Activated CD4-positive, alpha-beta T cell treated with anti-CD3 and anti-CD28 coated beads, Interleukin-10, Interleukin-2, amounts not matched to agents 100 ng/mL and 50 ng/mL, durations not matched to agents 16 hours and 8 hours (primary cell): ENCODE measurements around the gene TATDN3.
"Not testable (repeated sequence)": the region's sequence is repeated elsewhere in the genome, so short reads cannot be mapped to it uniquely, and the experiment has no call there.

Source experiments
- DNase-seq: peaks from one replicate; pipeline ENCODE4 v3.0.0-alpha.2; 2020

TATDN3 gene

GRCh38 chr1:212777151-212777550 is 14.5 kb upstream of the TATDN3 start:
- no peak for DNase-seq

- DNase-seq, result not testable (repeated sequence)
These were observed 12.6 kb upstream of the TATDN3 start for GRCh38 chr1:212779086-212779485.

- DNase-seq, result peak; percentile 16
These were observed 10.9 kb upstream of the TATDN3 start for GRCh38 chr1:212780759-212781158.

GRCh38 chr1:212781225-212781624 is 10.5 kb upstream of the TATDN3 start:
- DNase-seq, result no peak

GRCh38 chr1:212782422-212783154 is 9.1 kb upstream of the TATDN3 start:
- peak; percentile 26 for DNase-seq

GRCh38 chr1:212783976-212784375 is 7.7 kb upstream of the TATDN3 start:
- DNase-seq, result no peak

GRCh38 chr1:212785871-212786270 is 5.8 kb upstream of the TATDN3 start:
- DNase-seq, result no peak

GRCh38 chr1:212791261-212791675 is 426 bp upstream of the TATDN3 start:
- no peak for DNase-seq

- DNase-seq, result no peak
These were observed 758 bp downstream of the TATDN3 start for GRCh38 chr1:212792396-212792908.

- DNase-seq, result peak; percentile 13
These were observed 2.9 kb downstream of the TATDN3 start for GRCh38 chr1:212794561-212795014.

- no peak for DNase-seq
These were observed 6.0 kb downstream of the TATDN3 start for GRCh38 chr1:212797681-212798080.

- DNase-seq, result no peak
These were observed 14.1 kb downstream of the TATDN3 start for GRCh38 chr1:212805767-212806166.

- peak; percentile 20 for DNase-seq
These were observed 23.0 kb downstream of the TATDN3 start for GRCh38 chr1:212814537-212815334.

- DNase-seq, result no peak
These were observed 25.0 kb downstream of the TATDN3 start for GRCh38 chr1:212816567-212817278.

- no peak for DNase-seq
These were observed 28.0 kb downstream of the TATDN3 start for GRCh38 chr1:212819726-212820125.

GRCh38 chr1:212820969-212821368 is 29.3 kb downstream of the TATDN3 start:
- no peak for DNase-seq

- DNase-seq, result no peak
These were observed 31.3 kb downstream of the TATDN3 start for GRCh38 chr1:212822956-212823355.

GRCh38 chr1:212824201-212824600 is 32.5 kb downstream of the TATDN3 start:
- DNase-seq, result no peak

GRCh38 chr1:212825798-212826452 is 34.2 kb downstream of the TATDN3 start:
- no peak for DNase-seq

- DNase-seq, result no peak
These were observed 35.6 kb downstream of the TATDN3 start for GRCh38 chr1:212827171-212827776.

- no peak for DNase-seq
These were observed 36.2 kb downstream of the TATDN3 start for GRCh38 chr1:212827831-212828278.

GRCh38 chr1:212828395-212828794 is 36.7 kb downstream of the TATDN3 start:
- DNase-seq, result no peak
